NCI-H524 (cell line): ENCODE measurements around the gene PI4KA.
"Not testable (repeated sequence)": the region's sequence is repeated elsewhere in the genome, so short reads cannot be mapped to it uniquely, and the experiment has no call there.

Experiments
- DNase-seq, 2 experiments: peaks; one replicate each; lab custom pipeline; 2025; lab: John Stamatoyannopoulos, UW

Gene PI4KA

DNA sequence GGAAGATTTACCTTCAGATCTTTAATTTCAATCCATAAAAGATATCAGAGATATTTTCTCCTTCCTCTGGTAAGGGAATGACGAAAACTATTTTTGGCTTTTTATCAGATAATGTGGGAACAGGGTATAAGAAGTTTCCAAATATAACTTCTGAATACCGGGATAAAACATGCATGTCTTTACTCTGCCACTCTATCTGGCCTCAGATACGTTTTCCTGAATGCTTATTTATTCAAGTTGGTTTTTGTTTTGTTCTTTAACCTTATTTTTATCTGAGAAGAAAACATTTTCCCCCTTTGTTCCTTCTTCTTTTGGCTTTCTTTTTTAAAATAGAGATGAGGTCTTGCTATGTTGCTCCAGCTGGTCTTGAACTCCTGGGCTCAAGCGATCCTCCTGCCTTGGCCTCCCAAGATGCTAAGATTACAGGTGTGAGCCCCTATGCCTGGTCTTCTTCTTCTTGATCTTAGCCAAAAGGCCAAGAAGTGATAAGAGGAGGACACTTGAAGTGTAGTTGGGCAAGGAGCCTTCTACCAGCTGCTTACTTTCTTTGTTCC lies 83.2 kb downstream of the PI4KA start:
- no peak for DNase-seq

DNA sequence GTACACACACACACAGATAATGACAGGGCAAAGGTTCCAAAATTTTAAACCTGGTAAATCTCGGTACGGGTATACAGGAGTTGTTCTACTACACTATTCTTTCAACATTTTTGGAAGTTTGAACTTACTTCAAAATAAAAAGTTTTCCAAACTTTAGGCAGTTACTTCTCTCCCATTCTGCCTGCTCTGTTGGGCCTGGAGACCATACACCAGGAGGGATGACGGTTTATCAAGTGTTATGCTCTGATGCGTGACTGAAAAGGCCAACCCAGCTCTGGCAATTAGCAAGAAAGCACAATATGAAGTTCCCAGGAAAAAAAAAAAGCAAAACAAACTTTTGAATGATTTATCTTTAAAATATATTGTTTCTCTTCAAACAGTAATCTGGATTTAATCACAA lies 83.7 kb downstream of the PI4KA start:
- no peak for DNase-seq

DNA sequence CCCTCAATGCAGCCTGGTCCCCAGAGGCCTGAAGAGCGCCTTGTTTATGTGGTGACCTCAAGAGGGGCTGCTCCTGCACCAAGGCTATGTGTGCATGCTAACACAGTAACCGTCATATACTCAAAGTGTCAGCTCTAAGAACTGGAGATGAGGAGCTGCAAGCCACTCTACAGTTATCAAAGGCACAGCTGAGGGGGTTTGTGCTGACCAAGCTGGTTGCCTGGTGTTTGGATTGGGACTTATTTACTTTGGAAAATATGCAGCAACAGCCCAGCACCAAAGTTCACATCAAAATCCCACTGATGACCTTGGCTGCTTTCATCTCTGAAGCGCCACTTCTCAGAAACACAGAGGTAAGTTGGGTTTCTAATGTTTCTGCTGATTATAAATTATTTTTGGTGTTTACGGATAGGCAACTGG lies 84.8 kb downstream of the PI4KA start, which contains the start of gene SERPIND1:
SERPIND1 (plus strand) TSS at position 321 of the 420 bp plus-strand sequence. CDS start 5,200 bp downstream, outside the sequence.
- no peak for DNase-seq

DNA sequence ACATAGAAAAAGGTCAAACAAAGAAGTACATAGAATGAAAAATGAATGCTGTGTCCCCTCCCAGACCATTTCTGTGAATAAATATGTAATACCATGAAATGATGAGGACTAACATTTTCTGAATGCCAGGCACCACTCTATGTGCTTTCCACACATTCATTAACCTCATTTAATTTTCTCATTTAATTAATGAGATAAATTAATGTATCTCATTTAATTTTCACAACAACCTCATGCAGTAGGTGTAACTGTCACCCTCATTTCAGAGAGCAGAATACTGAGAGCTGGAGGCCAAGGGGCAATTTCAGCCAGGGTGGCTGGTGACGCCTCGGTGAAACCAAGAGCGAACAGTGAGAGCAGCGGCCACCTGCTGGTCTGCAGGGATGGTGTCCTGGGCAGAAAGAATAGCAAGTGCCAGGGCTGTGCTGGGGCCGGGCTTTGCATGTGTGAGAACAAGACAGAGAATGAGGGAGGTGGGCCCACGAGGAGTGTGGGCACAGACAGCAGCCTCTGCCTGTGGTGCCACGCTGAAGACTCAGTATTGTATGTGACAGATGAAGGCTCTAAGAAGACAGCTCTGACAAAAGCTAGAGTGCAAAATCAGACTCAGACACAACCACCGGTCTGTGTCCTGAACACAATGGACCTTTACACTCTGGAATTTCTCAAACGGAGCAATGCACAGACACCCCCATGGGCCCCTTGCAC lies 86.5 kb downstream of the PI4KA start:
- no peak for DNase-seq

DNA sequence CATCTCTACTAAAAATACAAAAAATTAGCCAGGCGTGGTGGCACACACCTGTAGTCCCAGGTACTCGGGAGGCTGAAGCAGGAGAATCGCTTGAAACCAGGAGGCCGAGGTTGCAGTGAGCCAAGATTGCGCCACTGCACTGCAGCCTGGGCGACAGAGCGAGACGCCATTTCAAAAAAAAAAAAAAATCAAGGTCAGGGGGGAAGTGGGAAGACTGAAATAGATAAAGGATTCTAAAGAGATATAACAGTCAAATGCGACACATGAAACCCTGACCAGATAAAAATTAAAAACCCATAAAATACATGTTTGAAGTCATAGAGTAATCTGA lies 89.2 kb downstream of the PI4KA start:
- DNase-seq = not testable (repeated sequence)

DNA sequence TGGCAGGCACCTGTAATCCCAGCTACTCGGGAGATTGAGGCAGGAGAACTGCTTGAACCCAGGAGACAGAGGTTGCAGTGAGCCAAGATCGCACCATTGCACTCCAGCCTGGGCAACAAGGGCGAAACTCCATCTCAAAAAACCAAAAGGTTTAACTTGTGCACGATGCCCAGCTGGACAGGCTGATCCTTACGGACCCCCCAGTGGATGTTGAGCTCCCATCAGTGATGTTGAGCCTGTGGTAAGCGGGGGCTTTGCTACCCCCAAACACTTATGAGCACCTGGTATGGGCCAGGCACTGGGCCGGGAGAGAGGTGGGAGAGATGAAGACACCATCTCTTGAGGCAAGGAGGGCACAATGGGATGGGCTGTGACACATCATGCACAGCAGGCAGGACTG lies 92.1 kb downstream of the PI4KA start:
- no peak for DNase-seq

DNA sequence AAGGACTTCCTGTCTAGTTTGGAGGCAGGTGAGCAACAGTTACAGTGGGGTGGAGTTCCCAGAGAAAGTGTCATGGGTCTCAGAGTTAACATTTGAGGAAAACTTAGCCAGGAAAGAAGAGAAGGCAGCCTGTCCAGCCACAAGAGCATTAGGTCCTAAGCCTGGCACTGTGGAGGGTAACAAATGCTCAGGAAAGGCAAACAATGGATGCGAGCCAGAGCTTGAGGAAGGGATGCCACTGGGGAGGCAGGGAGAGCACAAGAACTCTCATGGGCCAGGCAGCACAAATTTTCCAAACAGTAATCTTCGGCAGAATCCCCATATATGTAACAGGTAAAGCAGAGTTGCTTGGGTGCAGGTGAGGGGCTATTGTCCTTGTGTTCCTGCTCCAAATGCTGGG lies 92.7 kb downstream of the PI4KA start:
- no peak for DNase-seq

DNA sequence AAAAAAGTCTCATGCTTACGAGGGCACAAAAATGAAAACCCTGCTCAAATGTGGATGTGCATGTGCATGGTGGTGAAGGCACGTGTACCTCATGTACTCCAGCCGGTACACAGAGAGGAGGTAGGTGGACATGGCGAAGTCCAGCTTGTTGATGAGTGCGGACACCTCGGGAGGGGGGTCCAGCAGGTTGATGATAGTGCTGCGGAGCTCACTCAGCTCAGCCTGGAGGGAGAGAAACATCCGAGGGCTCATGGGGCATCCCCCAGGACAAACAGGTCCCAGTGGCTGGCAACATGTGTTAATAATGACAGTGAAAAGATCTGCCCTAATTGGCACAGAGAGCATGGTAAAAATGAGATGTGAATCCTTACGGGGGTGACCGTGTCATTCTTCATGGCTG lies 93.9 kb downstream of the PI4KA start:
- DNase-seq = no peak

DNA sequence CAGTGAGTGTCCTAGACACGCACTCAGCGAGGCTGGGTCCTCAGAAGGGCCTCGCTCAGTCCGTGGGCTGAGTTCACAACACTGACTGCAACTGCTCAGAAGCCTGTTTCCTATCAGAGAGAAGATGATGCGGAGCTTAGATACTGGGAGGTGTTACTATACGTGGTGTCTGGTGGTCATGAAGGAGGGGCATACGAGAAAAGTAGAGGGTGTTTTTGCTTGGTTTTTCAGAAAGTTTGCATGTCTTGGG lies 94.2 kb downstream of the PI4KA start:
- DNase-seq = no peak

DNA sequence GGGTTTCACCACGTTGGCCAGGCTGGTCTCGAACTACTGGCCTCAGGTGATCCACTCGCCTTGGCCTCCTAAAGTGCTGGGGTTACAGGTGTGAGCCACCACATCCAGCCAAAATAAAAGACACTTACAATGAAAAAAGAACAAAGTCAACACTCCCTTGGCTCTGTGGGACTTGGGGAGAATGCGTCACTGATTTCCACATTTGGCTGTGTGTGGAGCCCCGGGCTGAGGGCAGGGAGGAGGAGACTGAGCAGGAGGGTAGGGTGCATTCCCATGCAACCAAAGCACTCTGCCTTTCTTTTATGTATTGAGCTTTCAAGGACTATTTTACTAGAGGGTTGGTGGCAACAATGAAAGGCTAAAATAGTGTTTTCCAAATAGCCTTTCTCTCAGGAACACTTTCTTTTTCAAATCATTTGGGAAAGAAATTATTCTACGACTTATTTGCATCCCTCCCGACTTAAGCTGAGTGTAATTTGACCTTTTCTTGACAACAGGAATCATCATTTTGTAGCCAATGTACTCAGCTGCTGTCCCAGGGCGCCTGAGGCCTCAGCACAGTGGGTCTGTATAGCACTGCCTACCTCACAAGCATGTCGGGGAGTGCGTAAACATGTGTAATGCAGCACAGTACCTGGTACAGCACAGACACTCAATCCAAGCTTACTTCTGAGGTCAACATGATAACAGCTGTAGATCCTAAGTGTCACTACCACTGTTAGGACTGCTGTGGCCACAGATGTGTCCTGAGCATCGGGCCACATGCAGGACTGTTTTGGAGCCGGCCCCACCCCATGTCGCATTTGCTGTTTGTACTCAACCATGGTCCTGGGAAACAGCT lies 94.8 kb downstream of the PI4KA start:
- no peak for DNase-seq

DNA sequence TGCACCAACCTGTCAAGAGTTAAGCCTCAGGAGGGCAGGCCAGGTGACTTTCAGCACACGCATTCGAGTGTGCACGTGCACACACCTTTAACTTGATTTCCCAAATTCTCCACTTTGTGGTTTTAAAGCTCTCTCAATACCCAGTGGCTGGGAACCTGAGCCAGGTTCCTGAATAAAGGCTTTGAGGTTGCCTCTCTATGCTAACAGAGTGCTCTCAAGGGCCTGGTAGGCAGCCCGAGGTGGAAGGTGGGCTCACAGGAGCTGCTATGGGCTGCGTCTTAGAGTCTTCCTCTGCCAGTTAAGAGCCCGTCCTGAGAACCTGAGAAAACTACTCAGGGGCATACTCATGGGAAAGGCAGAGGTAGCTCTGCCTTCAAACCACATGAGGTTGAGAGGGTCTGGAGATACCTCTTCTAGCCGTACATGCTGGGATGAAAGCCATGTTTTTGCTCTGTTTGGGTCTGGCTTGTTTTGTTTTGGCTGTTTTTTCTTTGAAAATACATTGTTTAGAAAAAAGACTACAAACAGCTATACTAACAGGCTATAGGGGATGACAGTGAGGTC lies 96.3 kb downstream of the PI4KA start:
- no peak for DNase-seq

DNA sequence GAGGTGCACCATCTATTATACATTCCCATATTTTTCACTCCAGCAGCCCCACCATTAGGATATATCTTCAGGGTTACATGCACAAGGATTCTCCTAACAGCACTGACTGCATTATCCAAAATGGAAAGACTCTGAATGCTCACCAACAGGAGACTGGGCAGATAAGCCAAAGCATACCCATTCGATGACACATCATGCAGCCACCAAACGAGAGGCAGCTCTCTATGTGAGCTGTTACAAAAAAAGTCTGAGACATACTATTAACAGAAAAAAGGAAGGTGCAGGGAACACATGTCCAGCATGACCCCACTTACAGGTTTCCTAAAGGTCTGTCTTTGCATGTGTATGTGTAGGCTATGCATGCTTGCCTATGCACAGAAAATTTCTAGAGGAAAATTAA lies 97.1 kb downstream of the PI4KA start:
- no peak for DNase-seq

DNA sequence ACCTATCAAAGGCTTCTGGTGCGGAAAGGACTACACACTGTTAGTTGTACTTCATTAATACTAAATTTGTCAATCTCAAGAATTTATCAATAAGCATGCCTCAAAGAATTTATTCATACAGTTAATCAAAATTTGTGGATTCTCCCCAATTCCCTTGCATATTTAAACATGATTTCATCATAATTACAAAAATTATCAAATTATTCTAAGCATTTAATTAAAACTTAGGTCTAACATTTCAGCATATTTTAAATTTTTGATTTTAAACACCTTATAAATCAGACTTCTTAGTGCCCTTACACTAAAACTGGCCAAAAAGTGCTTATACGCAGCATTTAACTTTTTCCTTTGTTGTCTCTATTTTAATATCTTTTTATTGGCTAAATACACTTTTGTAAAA lies 98.5 kb downstream of the PI4KA start:
- no peak for DNase-seq

DNA sequence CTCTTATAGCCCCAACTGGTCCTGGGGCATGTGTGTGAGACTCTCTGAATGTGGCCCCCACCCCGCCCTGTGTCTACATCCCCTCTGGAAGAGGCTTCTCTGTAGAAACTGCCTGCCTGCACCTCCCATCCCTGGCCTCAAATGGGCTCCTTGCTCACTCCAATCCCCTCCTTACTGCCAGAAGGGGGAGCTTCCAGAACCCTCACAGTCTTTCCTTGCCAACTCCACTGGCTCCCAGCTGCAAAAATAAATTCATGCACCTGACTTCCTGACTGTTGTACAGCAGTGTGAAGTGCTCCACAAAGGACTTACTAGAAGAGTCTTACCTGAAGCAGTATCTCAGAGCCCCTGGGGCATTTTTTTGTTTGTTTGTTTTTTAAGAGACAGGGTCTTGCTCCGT lies 99.9 kb downstream of the PI4KA start:
- no peak for DNase-seq

DNA sequence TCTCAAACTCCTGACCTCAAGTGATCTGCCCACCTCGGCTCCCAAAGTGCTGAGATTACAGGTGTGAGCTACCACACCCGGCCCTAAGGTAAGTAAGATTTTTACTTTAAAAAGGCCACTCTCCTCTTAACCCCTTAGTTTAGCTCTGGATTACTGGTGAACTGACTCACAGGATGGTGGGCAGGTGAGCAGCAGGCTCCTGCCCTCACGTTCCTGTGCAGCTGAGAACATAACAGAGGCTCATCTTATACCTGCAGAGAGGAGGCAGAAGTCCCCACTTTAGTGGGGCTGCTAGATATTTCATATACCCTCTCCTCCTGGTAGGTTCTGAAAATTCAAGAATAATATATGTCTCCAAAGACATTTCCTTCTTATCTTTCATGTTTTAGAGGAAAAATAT lies 101.8 kb downstream of the PI4KA start:
- no peak for DNase-seq

DNA sequence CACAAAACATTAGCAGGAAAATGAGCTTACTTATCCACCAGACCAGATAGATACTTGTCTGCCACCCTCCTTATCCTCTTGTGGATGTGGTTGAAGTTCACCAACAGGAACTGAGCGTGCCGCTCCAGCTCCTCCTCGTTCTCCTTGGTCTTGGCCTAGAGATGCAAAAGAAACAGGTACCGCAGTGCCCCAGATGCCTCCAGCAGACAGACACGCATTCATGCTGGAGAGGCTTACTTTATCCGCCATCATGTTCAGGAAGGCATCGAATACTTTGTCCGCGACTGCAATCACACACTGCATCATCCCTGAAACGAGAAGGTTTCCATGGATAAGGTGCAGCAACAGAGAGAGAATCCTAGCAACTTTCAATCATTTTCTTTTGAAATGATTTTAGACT lies 105.7 kb downstream of the PI4KA start:
- DNase-seq = no peak

DNA sequence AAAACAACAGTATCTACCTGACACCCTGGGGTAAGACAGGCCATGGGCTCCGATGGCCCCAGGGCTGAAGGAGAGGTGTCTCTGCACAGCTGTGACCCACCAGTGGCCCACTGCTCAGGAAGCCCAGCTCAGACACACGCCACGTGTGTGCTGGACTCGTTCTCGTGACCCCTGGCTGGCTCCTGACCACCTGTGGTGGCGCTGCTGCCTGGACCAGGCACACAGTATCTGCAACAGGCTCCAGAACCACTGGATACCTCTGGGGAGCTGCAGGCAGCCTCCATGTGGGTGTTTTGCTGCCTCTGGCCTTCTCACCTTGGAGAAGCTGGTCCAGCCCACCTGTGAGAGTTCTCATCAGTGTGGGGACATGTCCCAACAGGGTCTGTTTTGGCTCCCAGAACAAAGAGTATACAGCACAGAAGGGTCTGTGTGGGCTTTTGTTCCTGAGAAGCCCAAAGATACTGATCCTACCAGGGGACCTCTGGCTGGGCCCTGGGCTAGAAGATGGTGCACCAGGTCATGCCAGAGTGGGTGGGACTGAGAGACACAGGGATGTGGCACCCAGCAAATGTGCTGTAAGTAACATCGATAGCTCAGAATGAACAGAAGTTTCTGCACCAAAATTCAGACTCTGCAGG lies 106.4 kb downstream of the PI4KA start:
- no peak for DNase-seq

DNA sequence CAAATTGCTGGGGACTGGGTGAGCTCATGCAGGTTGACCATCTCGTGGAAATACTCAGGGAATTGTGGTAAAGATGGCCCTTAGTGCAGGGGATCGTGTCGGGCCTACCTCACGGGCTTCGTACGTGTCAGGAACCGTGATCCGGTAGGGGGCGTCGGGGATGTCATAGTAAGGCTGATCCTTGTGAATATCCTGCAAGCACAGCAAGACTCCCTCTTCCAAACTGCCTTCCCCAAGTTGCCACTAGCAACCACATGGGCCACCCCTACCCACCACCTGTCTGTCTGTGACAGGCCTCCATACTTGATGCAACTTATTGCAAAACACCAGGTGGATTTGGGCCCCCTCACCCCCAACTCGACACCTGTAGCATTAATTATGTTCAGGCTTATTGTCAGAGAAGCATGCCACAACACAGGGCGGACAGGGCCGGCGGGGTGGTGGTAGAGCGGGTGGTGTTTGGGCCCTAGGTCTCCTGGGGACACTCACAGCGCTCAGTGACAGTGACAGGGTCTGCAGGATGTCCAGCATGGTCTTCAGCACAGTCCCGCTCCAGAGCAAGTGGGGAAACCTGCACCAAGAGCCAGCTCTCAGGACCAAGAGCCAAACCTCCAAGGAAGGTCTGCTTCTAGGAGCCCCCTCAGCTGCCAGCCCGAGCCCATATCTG lies 107.3 kb downstream of the PI4KA start:
- peak in 1 of 2 experiments; percentile 75 for DNase-seq

DNA sequence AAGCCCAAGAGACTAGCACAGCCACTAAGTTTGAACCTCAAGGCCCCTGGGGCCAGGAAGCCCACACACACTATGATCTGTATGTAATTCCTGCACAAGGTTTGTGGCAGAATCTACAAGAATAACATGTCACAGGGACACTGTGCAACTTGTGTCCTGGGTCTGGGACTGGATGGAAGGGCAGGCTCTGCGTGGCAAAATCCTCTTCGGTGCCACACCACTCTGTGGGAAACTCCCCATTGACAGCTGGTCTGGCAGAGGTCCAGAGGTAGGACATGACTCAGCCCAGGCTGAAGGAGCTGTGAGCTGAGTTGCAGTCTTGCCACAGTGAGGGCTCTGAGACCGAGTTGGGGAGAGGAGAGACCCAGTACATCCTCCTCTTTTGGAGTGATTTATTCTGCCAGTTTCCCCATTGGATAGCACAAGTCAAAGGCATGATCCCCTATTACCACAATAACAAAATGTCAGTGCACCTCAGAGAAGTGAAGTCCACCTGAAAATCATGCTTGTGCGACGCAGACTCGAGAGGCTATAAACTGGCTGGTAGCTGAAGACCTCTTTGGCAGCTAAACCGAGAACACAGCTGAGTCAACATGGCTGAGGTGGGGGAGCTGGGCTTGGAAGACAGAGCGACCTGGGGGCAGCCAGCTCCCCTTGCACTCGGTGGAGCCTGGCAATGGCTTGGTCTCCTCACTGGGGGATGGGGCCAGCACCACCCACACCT lies 108.0 kb downstream of the PI4KA start:
- DNase-seq = peak; percentile 29 to 66

DNA sequence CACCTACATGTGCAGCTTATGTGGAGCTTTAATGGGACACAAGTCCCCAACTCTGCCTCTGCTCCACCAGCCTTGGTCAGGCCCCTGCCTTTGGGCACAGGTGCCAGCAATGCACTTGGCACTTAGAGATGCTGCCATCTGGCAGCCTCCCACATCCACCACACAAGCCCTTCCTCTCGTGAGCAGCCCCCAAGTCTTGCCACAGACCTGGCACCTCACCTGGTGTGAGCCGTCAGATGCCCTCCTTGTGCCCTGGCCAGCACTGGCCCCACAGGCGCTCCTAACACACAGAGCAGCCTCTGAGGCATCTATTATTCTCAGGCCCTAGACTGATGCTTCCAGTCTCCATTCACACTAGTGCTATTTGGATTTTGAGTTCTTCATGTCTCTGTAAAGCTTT lies 109.2 kb downstream of the PI4KA start:
- DNase-seq = no peak

DNA sequence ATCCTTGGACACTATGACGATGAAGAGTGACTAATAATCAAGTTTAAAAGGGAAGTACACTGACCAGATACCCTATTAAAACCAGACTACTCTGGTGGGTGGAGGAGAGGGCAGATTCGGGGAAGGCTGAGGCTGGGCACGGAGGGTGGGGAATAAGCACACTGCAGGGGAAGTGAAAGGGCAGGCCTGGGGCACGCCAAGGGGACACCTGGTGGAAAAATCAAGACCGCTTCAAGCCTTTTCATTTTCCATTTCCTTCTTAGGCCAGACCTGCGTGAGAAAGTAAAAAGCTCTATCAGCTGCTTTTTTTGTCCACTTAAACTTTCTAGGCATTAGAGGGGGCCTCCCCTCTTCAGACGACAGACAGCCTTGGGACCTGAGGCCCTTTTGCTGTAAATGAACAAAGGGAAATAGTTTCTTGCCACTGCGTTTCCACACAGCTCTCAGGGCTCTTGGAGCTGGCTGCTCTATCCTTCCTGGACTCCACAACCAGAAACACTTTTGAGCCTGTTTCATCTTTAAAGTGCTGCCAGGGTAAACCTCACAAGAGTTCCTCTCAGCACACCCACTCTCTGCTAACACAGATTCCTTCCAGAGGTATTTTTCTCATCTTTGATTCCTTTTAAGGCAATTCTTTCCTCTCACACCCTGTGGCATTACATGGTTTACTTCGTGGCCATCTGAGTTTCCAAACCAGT lies 109.7 kb downstream of the PI4KA start:
- DNase-seq = no peak
